ENCODE data around the gene MLF2. TPM values are rescaled to one million over a fixed set of nuclear protein-coding genes. Genes with fewer than 3 reads are reported as not detected.

Gene MLF2
- total RNA-seq, 4 donors from 2014 or later = 79.4 to 170 (median 108) TPM

- TF ChIP-seq CTCF (IDR thresholded peaks at IDR 0.05; ENCODE audit: low read depth) = no peak
Measured at GRCh38 chr12:6758506-6759095, 5.7 kb upstream of the MLF2 start.

GRCh38 chr12:6757028-6757690, 4.2 kb upstream of the MLF2 start:
- no peak for TF ChIP-seq CTCF (IDR thresholded peaks at IDR 0.05; ENCODE audit: low read depth)

GRCh38 chr12:6754411-6754810, 1.5 kb upstream of the MLF2 start:
- no peak for TF ChIP-seq CTCF (IDR thresholded peaks at IDR 0.05; ENCODE audit: low read depth)

- no peak for TF ChIP-seq CTCF (IDR thresholded peaks at IDR 0.05; ENCODE audit: low read depth)
Measured at GRCh38 chr12:6753772-6754356, 923 bp upstream of the MLF2 start.

GRCh38 chr12:6752167-6752920, 597 bp downstream of the MLF2 start:
- TF ChIP-seq CTCF (IDR thresholded peaks at IDR 0.05; ENCODE audit: low read depth) = no peak

- TF ChIP-seq CTCF (IDR thresholded peaks at IDR 0.05; ENCODE audit: low read depth) = no peak
Measured at GRCh38 chr12:6751767-6752166, 1.2 kb downstream of the MLF2 start.

GRCh38 chr12:6750506-6750905, 2.4 kb downstream of the MLF2 start:
- TF ChIP-seq CTCF (IDR thresholded peaks at IDR 0.05; ENCODE audit: low read depth) = no peak
